Smooth muscle cell (in vitro differentiated cells): ENCODE results near the gene CTXN1. TPM values are rescaled to one million over a fixed set of nuclear protein-coding genes. Genes with fewer than 3 reads are reported as not detected.

Experiments used
- DNase-seq: peaks from one replicate; lab custom pipeline; 2025; ENCODE audit not compliant: unreplicated experiment; lab: John Stamatoyannopoulos, UW
- H2AFZ ChIP-seq: fragments of 200-600 bp; sonication (generic); 2 replicates; pipeline ENCODE4 v1.6.0; 2016; ENCODE audit warnings: antibody characterized with exemption, low read depth, mild to moderate bottlenecking
- H3F3A ChIP-seq: fragments of 200-600 bp; sonication (generic); 2 replicates; pipeline ENCODE4 v1.6.0; 2017; ENCODE audit warnings: antibody characterized with exemption, low read depth
- H3K27ac ChIP-seq: fragments of 200-600 bp; sonication (generic); 2 replicates; pipeline ENCODE4 v1.5.1; 2016; ENCODE audit warnings: low read depth, mild to moderate bottlenecking
- H3K27me3 ChIP-seq: fragments of 200-600 bp; sonication (generic); 2 replicates; pipeline ENCODE4 v1.6.1; 2016; ENCODE audit warnings: low read depth, mild to moderate bottlenecking
- H3K36me3 ChIP-seq: fragments of 200-600 bp; sonication (generic); 2 replicates; pipeline ENCODE4 v1.5.1; 2016; ENCODE audit warnings: low read depth
- H3K4me1 ChIP-seq: fragments of 200-600 bp; sonication (generic); 2 replicates; pipeline ENCODE4 v1.5.1; 2016; ENCODE audit warnings: low read depth
- H3K4me2 ChIP-seq: fragments of 200-600 bp; sonication (generic); 2 replicates; pipeline ENCODE4 v1.6.0; 2016; ENCODE audit warnings: mild to moderate bottlenecking
- H3K4me3 ChIP-seq: fragments of 200-600 bp; sonication (generic); 2 replicates; pipeline ENCODE4 v1.5.1; 2016; ENCODE audit warnings: mild to moderate bottlenecking
- H3K79me2 ChIP-seq: fragments of 200-600 bp; sonication (generic); 2 replicates; pipeline ENCODE4 v1.6.0; 2016; ENCODE audit warnings: low read depth, mild to moderate bottlenecking
- H3K9ac ChIP-seq: fragments of 200-600 bp; sonication (generic); 2 replicates; pipeline ENCODE4 v1.6.0; 2016; ENCODE audit warnings: low read depth
- H3K9me3 ChIP-seq: fragments of 200-600 bp; sonication (generic); replicated peaks from 2 replicates; pipeline ENCODE4 v1.5.1; 2016; ENCODE audit warnings: low read depth
- H4K20me1 ChIP-seq: fragments of 200-600 bp; sonication (generic); 2 replicates; pipeline ENCODE4 v1.6.0; 2016; ENCODE audit warnings: low read depth
- WGBS: methylation state at CpG from one replicate; pipeline ENCODE4 v1.1.7; 2016; ENCODE audit warnings: low lambda C conversion rate; 5-methylcytosine and 5-hydroxymethylcytosine counted together
- polyA plus RNA-seq: library from polyadenylated mRNA; unstranded; fragments of >200 nt; fragmentation: Nextera tagmentation; extraction: Ambion mirVana; gene quantifications from 2 replicates; pipeline ENCODE4 v1.2.1, GENCODE V29; 2016
- total RNA-seq: library from RNA; depleted of rRNA; stranded (reverse); fragments of >200 nt; gene quantifications from 2 replicates; pipeline ENCODE4 v1.2.3, GENCODE V29; 2014
- TF ChIP-seq, protein P1 (sequence below): fragments of 200-600 bp; sonication (generic); IDR thresholded peaks from 2 replicates; pipeline ENCODE4 v1.5.1; 2017; ENCODE audit warnings: borderline replicate concordance, mild to moderate bottlenecking, antibody characterized with exemption; ENCODE audit not compliant: insufficient read depth, poor library complexity, severe bottlenecking

CTXN1 gene
- total and polyA plus RNA-seq, 2 experiments from 2014 or later: 4.8 to 25.4 TPM

DNA sequence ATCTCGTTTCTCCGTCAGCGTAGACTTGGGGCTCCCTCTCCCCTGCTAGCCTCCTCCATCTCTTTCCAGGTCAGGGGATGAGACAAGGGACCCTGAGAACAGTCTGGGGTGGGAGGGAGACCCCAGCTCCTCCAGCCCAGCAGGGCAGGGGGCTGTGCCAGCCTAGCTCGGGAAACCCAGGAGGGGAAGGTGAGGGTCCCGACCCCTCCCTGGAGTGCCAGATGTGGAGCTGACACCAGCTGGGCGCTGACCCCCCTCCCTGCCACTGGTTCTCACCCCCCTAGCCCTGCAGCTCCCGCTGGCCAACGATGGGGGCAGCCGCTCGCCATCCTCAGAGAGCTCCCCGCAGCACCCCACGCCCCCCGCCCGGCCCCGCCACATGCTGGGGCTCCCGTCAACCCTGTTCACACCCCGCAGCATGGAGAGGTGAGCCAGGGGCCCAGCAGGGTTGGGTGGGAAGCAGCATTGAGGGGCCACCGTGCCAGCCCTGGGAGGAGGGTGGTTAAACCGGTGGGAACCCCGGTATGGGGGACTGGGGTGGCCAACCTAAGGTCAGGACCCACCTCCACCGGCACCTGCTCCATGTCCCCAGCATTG, 16.4 kb downstream of the CTXN1 start:
- whole genome bisulfite sequencing: 98% methylated on average over 19 of the region's 21 CpGs
- TF ChIP-seq, protein P1, sequence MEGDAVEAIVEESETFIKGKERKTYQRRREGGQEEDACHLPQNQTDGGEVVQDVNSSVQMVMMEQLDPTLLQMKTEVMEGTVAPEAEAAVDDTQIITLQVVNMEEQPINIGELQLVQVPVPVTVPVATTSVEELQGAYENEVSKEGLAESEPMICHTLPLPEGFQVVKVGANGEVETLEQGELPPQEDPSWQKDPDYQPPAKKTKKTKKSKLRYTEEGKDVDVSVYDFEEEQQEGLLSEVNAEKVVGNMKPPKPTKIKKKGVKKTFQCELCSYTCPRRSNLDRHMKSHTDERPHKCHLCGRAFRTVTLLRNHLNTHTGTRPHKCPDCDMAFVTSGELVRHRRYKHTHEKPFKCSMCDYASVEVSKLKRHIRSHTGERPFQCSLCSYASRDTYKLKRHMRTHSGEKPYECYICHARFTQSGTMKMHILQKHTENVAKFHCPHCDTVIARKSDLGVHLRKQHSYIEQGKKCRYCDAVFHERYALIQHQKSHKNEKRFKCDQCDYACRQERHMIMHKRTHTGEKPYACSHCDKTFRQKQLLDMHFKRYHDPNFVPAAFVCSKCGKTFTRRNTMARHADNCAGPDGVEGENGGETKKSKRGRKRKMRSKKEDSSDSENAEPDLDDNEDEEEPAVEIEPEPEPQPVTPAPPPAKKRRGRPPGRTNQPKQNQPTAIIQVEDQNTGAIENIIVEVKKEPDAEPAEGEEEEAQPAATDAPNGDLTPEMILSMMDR: no peak
- H3K9ac ChIP-seq: no peak overlapping the region

GRCh38 chr19:7908742-7909461, 17.0 kb downstream of the CTXN1 start:
- Histone ChIP-seq H4K20me1 (peaks cover 65% of the 10 kb centered on the region), H3K4me1 (peaks cover 10% of the 10 kb centered on the region), H3K9ac (no peak overlapping the region), H3K27ac (no peak overlapping the region), H3K4me3 (no peak overlapping the region), H3K79me2 (peaks cover 37% of the 10 kb centered on the region), H3K9me3 (no peaks in the 10 kb centered on the region), H3K27me3 (no peaks in the 10 kb centered on the region), H3K4me2 (no peak overlapping the region), H3K36me3 (no peaks in the 10 kb centered on the region), H2AFZ (no peak overlapping the region), H3F3A (no peaks in the 10 kb centered on the region)
- WGBS: 92% methylated on average over 19 of the region's 19 CpGs
- TF ChIP-seq, protein P1: no peak
- no peak for DNase-seq

More for the DNA sequence above, 16.4 kb downstream of the CTXN1 start:
- Histone ChIP-seq H4K20me1 (peaks cover 60% of the 10 kb centered on the region), H3K4me2 (no peak overlapping the region), H3K36me3 (no peaks in the 10 kb centered on the region), H3K4me3 (no peak overlapping the region), H3F3A (no peaks in the 10 kb centered on the region), H3K27ac (no peak overlapping the region), H3K27me3 (no peaks in the 10 kb centered on the region), H3K9me3 (no peaks in the 10 kb centered on the region), H3K79me2 (peaks cover 31% of the 10 kb centered on the region), H2AFZ (no peak overlapping the region), H3K4me1 (peaks cover 7% of the 10 kb centered on the region)
- no peak for DNase-seq

DNA sequence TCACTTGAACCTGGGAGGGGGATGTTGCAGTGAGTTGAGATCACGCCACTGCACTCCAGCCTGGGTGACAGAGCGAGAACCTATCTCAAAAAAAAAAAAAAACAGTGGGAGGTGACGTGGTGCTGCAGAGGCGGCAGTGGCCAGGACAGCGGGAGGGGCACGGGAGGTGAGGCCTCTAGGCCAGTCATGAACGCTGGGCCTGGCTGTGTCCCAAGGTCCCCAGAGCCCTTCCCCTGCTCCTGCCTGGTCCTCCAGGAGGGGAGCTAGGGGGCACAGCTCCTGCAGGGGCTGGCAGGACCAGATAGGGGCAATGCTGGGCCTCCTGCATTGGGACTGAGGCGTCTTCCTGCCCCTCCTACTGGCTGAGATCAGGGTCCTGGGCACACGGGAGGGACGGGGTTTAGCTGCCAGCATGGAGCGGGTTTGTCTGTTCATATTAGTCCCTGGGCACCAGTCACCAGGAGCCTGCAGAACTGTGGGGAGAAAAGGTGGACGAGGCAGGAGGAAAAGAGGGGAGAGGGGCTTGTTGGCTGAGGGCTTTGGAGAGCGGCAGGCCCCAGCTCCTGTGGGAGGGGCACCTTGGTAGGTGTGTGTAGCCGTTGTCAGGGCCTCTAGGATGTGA, 17.7 kb downstream of the CTXN1 start:
- 91% methylated on average over 14 of the region's 14 CpGs for WGBS
- Histone ChIP-seq H3K4me1 (peaks cover 10% of the 10 kb centered on the region), H3K36me3 (no peaks in the 10 kb centered on the region), H3K27ac (no peak overlapping the region), H3K79me2 (peaks cover 37% of the 10 kb centered on the region), H3K9ac (no peak overlapping the region), H3F3A (no peaks in the 10 kb centered on the region), H3K9me3 (no peaks in the 10 kb centered on the region), H3K4me2 (no peak overlapping the region), H4K20me1 (peaks cover 65% of the 10 kb centered on the region), H3K27me3 (no peaks in the 10 kb centered on the region), H3K4me3 (no peak overlapping the region), H2AFZ (no peak overlapping the region)
- DNase-seq: no peak
- TF ChIP-seq, protein P1: no peak
